SH-SY5Y (cell line): ENCODE measurements around the gene METAP1.

Source experiments
- GATA2 ChIP-seq: IDR thresholded peaks from 2 replicates; pipeline ENCODE4 v1.6.1; 2011; ENCODE audit warnings: mild to moderate bottlenecking, low read depth, low read length
- GATA3 ChIP-seq: IDR thresholded peaks from 2 replicates; pipeline ENCODE4 v1.6.1; 2011; ENCODE audit warnings: low read depth, mild to moderate bottlenecking, low read length, moderate library complexity

DNA sequence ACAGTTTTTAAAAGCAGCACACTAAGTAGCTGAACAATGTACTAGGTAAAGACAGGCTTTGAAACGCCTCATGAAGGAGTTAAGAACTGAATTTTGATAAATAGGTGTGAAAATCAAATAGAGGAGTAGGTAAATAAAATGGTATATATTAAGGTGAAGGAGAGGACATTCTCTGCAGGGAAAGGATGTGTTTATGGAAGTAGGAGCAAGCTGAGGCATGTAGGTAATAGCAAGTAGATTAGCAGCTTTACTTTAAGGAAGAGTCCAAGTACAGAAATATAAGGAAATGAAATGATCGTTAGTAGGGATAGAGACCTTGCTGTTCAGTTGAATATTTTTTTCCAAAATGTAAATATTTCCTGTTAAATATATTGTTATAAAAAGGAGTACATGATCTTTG is 12.5 kb downstream of the METAP1 start:
- TF ChIP-seq GATA2 = no peak
- TF ChIP-seq GATA3 = no peak
